Uterus (tissue), 4 donors: ENCODE measurements around the gene COX7B2. TPM values are rescaled to one million over a fixed set of nuclear protein-coding genes. Genes with fewer than 3 reads are reported as not detected.

Source experiments
- DNase-seq, 2 donors: peaks; one replicate each; pipeline ENCODE4 v3.0.0-alpha.2; 2019 to 2020
- H3K27ac ChIP-seq, 2 donors: fragments of 200-600 bp; sonication (generic); 1 replicate in 1 of 2; 2 replicates in 1 of 2; pipeline ENCODE4 v1.5.1; 2016 to 2018
- H3K27me3 ChIP-seq, 2 donors: fragments of 200-600 bp; sonication (generic); one replicate each; pipeline ENCODE4 v1.5.1; 2018 to 2019; ENCODE audit warnings: control low read depth in 1 of 2
- H3K36me3 ChIP-seq, 2 donors: fragments of 200-600 bp; sonication (generic); one replicate each; pipeline ENCODE4 v1.5.1; 2019; ENCODE audit warnings: control low read depth in 1 of 2
- H3K4me1 ChIP-seq, 2 donors: fragments of 200-600 bp; sonication (generic); one replicate each; pipeline ENCODE4 v1.5.1; 2018 to 2019; ENCODE audit warnings: control low read depth in 1 of 2
- H3K4me3 ChIP-seq, 2 donors: fragments of 200-600 bp; sonication (generic); 1 replicate in 1 of 2; 2 replicates in 1 of 2; pipeline ENCODE4 v1.5.1; 2018 to 2019; ENCODE audit warnings: mild to moderate bottlenecking in 1 of 2
- H3K9me3 ChIP-seq, 2 donors: fragments of 200-600 bp; sonication (generic); one replicate each; pipeline ENCODE4 v1.5.1; 2019; ENCODE audit warnings: control low read depth in 1 of 2
- CTCF ChIP-seq, 4 experiments: fragments of 200-600 bp in 2 of 4; fragments of 450-650 bp in 2 of 4; sonication (generic) in 2 of 4; IDR thresholded peaks; one replicate each; pipeline ENCODE4 v1.5.1; 2016 to 2019; ENCODE audit warnings: antibody characterized with exemption in 4 of 4, mild to moderate bottlenecking in 2 of 4, moderate library complexity in 1 of 4
- POLR2A ChIP-seq, 2 donors: fragments of 450-650 bp; IDR thresholded peaks; one replicate each; pipeline ENCODE4 v1.6.1; 2016; ENCODE audit warnings: antibody characterized with exemption in 2 of 2, mild to moderate bottlenecking in 1 of 2, moderate library complexity in 1 of 2
- intact Hi-C: fragments of 100-400 bp; cut with DNase I; formaldehyde crosslinking; loops from one replicate; pipeline ENCODE4 v1.15.1; 2023; ENCODE audit warnings: low total_unique reads
- total RNA-seq, 4 donors: library from RNA; depleted of rRNA in 3 of 4; stranded (reverse); fragments of >200 nt in 3 of 4; gene quantifications; one replicate each; pipeline versions ENCODE4 v1.1.0 to v1.2.4, GENCODE V29; 2014 to 2023
- donor health status: DM: yes; HTN: yes; CAD: no.

Gene COX7B2
- total RNA-seq, 4 donors from 2014 or later = not detected

- H3K36me3 ChIP-seq = no peaks in the 10 kb centered on the region
- H3K9me3 ChIP-seq = no peaks in the 10 kb centered on the region
- no peaks in the 10 kb centered on the region for H3K27me3 ChIP-seq
- DNase-seq = no peak
- TF ChIP-seq POLR2A (IDR thresholded peaks at IDR 0.05) = no peak
- TF ChIP-seq CTCF (IDR thresholded peaks at IDR 0.05) = no peak
- H3K27ac ChIP-seq = no peak overlapping the region
- intact Hi-C loops = no loop called here
- no peaks in the 10 kb centered on the region for H3K4me1 ChIP-seq
- no peak overlapping the region for H3K4me3 ChIP-seq
These were observed 56.2 kb downstream of the COX7B2 start for GRCh38 chr4:46852800-46853199.

- H3K4me1 ChIP-seq = no peaks in the 10 kb centered on the region
- H3K4me3 ChIP-seq = no peak overlapping the region
- no peaks in the 10 kb centered on the region for H3K27me3 ChIP-seq
- no peak for DNase-seq
- no peaks in the 10 kb centered on the region for H3K36me3 ChIP-seq
- no peak overlapping the region for H3K27ac ChIP-seq
- no peaks in the 10 kb centered on the region for H3K9me3 ChIP-seq
- TF ChIP-seq POLR2A (IDR thresholded peaks at IDR 0.05) (no peak), CTCF (IDR thresholded peaks at IDR 0.05) (no peak)
- intact Hi-C loops = no loop called here
These were observed 59.0 kb downstream of the COX7B2 start for GRCh38 chr4:46850026-46850425.

DNA sequence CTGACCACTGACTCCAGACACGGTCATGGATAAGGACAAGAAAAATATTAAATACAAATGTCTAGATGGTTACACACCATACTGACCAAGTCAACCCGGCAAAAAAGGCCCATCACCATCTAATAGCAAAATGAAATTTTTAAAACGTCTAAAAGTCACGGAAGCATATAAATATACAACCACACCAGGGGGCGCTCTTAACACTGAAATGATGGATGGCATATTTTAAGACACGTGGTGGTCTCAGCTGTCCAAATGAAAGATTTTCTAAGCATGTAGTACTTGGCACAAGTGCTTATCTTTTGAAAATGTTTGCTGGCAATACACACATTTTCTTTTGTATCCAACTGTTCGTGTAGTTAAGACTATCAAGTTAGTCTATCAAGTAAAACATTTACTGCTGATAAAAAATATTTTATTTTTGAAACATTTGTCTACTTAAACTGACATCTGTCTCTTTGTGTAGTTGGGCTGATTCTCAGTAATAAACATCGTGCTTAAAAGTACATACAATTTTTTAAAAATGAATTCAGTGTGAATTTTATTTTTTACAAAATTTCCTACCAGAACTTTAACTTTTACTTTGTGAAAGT is 64.6 kb downstream of the COX7B2 start:
- no peaks in the 10 kb centered on the region for H3K36me3 ChIP-seq
- intact Hi-C loops = no loop called here
- H3K27ac ChIP-seq = no peak overlapping the region
- TF ChIP-seq POLR2A (IDR thresholded peaks at IDR 0.05) (no peak), CTCF (IDR thresholded peaks at IDR 0.05) (peak in 3 of 4 experiments; percentile 30 to 43 (median 33))
- DNase-seq = no peak
- no peak overlapping the region for H3K4me3 ChIP-seq
- no peaks in the 10 kb centered on the region for H3K4me1 ChIP-seq
- no peaks in the 10 kb centered on the region for H3K9me3 ChIP-seq
- H3K27me3 ChIP-seq = no peaks in the 10 kb centered on the region

DNA sequence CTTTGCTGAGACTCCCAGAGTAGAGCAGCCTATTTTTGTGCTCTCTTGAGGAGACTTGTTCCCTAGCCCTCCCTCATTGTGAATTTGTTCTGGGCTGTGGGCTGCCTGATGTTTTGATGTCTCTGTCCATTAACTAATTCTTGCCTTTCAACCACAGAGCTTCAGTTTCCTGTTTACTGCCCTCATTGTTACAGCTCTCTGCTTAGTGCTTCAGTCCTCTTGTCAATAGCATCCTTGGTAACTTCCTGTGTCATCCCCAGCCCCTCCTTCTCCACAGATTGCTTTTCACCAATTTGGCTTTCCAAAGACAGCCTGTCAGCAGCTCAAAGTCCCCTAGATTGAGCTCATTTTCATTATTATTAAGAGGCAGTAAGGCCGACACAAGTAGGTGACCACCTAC is 69.9 kb downstream of the COX7B2 start:
- no peak for DNase-seq
- no peak overlapping the region for H3K27ac ChIP-seq
- H3K9me3 ChIP-seq = no peaks in the 10 kb centered on the region
- no peaks in the 10 kb centered on the region for H3K36me3 ChIP-seq
- no peak for TF ChIP-seq POLR2A (IDR thresholded peaks at IDR 0.05)
- intact Hi-C loops = no loop called here
- H3K4me1 ChIP-seq = no peaks in the 10 kb centered on the region
- H3K27me3 ChIP-seq = no peaks in the 10 kb centered on the region
- no peak overlapping the region for H3K4me3 ChIP-seq

DNA sequence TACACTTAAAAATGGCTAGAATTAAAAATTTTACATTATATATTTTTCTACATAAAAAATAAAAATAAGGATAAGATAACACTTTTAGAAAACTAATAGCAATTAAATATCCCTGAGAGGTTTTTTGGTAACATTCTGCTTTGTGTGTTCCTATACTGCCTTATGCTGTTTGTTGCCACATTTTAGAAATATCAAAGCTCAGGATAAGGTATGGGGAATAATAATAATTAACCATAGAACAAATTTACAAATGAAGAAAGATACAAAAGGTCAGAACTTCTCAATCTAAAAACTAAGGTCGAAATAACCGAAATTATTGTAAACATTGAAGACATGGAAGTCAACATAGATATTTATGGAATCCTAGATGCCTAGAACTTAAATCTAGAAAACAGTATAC is 71.4 kb downstream of the COX7B2 start:
- Histone ChIP-seq H3K27ac (no peak overlapping the region), H3K9me3 (no peaks in the 10 kb centered on the region), H3K27me3 (no peaks in the 10 kb centered on the region), H3K4me1 (no peaks in the 10 kb centered on the region), H3K4me3 (no peak overlapping the region), H3K36me3 (no peaks in the 10 kb centered on the region)
- no peak for DNase-seq
- TF ChIP-seq POLR2A (IDR thresholded peaks at IDR 0.05) (no peak), CTCF (IDR thresholded peaks at IDR 0.05) (no peak)
- intact Hi-C loops = no loop called here

DNA sequence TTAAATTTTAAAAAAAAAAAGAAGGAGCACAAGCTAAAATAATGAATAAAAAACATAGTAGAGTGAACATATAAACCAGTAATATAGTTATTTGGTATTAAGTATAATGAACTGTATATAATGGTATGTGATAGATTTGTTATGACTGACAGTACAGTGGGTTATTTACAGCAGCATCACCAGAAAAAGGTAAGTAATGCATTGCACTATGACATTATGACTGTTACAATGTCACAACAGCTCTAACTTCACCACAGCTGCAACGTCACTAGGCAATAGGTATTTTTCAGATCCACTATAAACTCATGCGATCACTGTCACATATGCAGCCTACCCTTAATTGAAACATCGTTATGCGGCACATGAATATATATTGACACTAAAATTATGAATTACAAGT is 72.5 kb downstream of the COX7B2 start:
- no peaks in the 10 kb centered on the region for H3K27me3 ChIP-seq
- H3K9me3 ChIP-seq = no peaks in the 10 kb centered on the region
- no peaks in the 10 kb centered on the region for H3K36me3 ChIP-seq
- no peak for TF ChIP-seq CTCF (IDR thresholded peaks at IDR 0.05)
- no peak for TF ChIP-seq POLR2A (IDR thresholded peaks at IDR 0.05)
- no peak overlapping the region for H3K27ac ChIP-seq
- H3K4me1 ChIP-seq = no peaks in the 10 kb centered on the region
- intact Hi-C loops = no loop called here
- H3K4me3 ChIP-seq = no peak overlapping the region
- DNase-seq = no peak
